Activated T-cell treated with anti-CD3 and anti-CD28 coated beads for 1 hour (primary cell): ENCODE results near the gene SAP25.

Experiments
- DNase-seq: peaks from one replicate; pipeline ENCODE4 v3.0.0-alpha.2; 2020; ENCODE audit warnings: low read depth

Gene SAP25

GRCh38 chr7:100595188-100595587, 21.5 kb upstream of the SAP25 start:
- no peak for DNase-seq

GRCh38 chr7:100591596-100591995, 17.9 kb upstream of the SAP25 start:
- no peak for DNase-seq

- DNase-seq = no peak
These were observed 16.5 kb upstream of the SAP25 start for GRCh38 chr7:100590077-100590737.

GRCh38 chr7:100589341-100589947, 15.7 kb upstream of the SAP25 start:
- no peak for DNase-seq

- DNase-seq = no peak
These were observed 14.7 kb upstream of the SAP25 start for GRCh38 chr7:100588438-100588837.

GRCh38 chr7:100586266-100587025, 12.7 kb upstream of the SAP25 start, which contains the start of gene FBXO24:
FBXO24 (plus strand) TSS chr7:100586328; CDS start chr7:100586626, 298 bp downstream.
- peak; percentile 98 for DNase-seq

GRCh38 chr7:100585511-100586265, 12.0 kb upstream of the SAP25 start, which contains the start of gene LRCH4:
LRCH4 (minus strand) TSS chr7:100586129; CDS start chr7:100586100, 29 bp downstream.
- DNase-seq = peak; percentile 51

GRCh38 chr7:100584683-100585510, 11.2 kb upstream of the SAP25 start:
- DNase-seq = no peak

- no peak for DNase-seq
These were observed 10.5 kb upstream of the SAP25 start for GRCh38 chr7:100584054-100584682.

GRCh38 chr7:100583132-100584053, 9.7 kb upstream of the SAP25 start:
- peak; percentile 40 for DNase-seq

GRCh38 chr7:100582650-100583049, 8.9 kb upstream of the SAP25 start:
- no peak for DNase-seq

- no peak for DNase-seq
These were observed 8.4 kb upstream of the SAP25 start for GRCh38 chr7:100582041-100582579.

- DNase-seq = no peak
These were observed 7.0 kb upstream of the SAP25 start for GRCh38 chr7:100580466-100581283.

- DNase-seq = no peak
These were observed 4.8 kb upstream of the SAP25 start for GRCh38 chr7:100578246-100579183.

GRCh38 chr7:100577507-100577906, 3.8 kb upstream of the SAP25 start:
- no peak for DNase-seq

GRCh38 chr7:100577103-100577502, 3.4 kb upstream of the SAP25 start:
- DNase-seq = no peak

- no peak for DNase-seq
These were observed 2.8 kb upstream of the SAP25 start for GRCh38 chr7:100576384-100576993.
